ENCODE results near the gene HMGCR.

Gene HMGCR

DNA sequence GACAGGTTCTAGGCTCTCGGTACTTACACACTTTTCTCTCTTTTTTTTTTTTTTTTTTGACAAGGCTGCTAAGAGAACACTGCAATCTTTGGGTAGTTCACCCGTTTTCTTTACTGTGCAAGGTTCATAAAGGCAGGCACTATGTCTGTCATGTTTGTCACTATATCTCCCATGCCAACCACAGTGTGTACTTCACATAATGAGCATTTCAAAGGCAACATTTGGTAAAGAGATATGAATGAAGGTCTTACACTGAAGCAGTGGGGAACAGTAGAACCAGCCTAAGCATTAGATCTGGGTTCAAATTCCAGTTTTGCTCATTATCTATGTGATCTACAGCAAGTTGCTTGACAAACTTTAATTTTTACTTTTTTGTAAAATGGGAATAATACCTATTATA lies 1.5 kb upstream of the HMGCR start:
- Histone ChIP-seq H4K20me1 (ENCODE audit: insufficient read depth, low read length) (no peaks in the 10 kb centered on the region), H3K27me3 (replicated peaks; ENCODE audit: insufficient read depth, low read length) (no peaks in the 10 kb centered on the region), H3K9me2 (replicated peaks; ENCODE audit: insufficient read depth, low read length) (no peaks in the 10 kb centered on the region), H3K4me2 (ENCODE audit: low read depth, low read length) (no peak overlapping the region), H2AFZ (ENCODE audit: low read length) (no peak overlapping the region), H3F3A (ENCODE audit: insufficient read depth, low read length) (no peaks in the 10 kb centered on the region), H3K4me1 (ENCODE audit: low read length) (peaks cover 9% of the 10 kb centered on the region), H3K79me2 (ENCODE audit: low read length) (peaks cover 32% of the 10 kb centered on the region), H3K4me3 (ENCODE audit: low read length) (no peak overlapping the region), H3K27ac (ENCODE audit: low read length) (no peak overlapping the region), H3K36me3 (replicated peaks; ENCODE audit: insufficient read depth, low read length) (no peaks in the 10 kb centered on the region), H3K9me3 (replicated peaks; ENCODE audit: insufficient read depth, low read length) (no peaks in the 10 kb centered on the region), H3K9ac (ENCODE audit: low read length) (no peak overlapping the region)
- TF ChIP-seq, protein P1, sequence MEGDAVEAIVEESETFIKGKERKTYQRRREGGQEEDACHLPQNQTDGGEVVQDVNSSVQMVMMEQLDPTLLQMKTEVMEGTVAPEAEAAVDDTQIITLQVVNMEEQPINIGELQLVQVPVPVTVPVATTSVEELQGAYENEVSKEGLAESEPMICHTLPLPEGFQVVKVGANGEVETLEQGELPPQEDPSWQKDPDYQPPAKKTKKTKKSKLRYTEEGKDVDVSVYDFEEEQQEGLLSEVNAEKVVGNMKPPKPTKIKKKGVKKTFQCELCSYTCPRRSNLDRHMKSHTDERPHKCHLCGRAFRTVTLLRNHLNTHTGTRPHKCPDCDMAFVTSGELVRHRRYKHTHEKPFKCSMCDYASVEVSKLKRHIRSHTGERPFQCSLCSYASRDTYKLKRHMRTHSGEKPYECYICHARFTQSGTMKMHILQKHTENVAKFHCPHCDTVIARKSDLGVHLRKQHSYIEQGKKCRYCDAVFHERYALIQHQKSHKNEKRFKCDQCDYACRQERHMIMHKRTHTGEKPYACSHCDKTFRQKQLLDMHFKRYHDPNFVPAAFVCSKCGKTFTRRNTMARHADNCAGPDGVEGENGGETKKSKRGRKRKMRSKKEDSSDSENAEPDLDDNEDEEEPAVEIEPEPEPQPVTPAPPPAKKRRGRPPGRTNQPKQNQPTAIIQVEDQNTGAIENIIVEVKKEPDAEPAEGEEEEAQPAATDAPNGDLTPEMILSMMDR (IDR thresholded peaks at IDR 0.05; ENCODE audit: low read length): no peak
- TF ChIP-seq EZH2phosphoT487 (IDR thresholded peaks at IDR 0.05; ENCODE audit: low read length) (no peak), EZH2 (optimal IDR thresholded peaks at IDR 0.05; ENCODE audit: low read depth, low read length) (no peak)
- no peak for DNase-seq

DNA sequence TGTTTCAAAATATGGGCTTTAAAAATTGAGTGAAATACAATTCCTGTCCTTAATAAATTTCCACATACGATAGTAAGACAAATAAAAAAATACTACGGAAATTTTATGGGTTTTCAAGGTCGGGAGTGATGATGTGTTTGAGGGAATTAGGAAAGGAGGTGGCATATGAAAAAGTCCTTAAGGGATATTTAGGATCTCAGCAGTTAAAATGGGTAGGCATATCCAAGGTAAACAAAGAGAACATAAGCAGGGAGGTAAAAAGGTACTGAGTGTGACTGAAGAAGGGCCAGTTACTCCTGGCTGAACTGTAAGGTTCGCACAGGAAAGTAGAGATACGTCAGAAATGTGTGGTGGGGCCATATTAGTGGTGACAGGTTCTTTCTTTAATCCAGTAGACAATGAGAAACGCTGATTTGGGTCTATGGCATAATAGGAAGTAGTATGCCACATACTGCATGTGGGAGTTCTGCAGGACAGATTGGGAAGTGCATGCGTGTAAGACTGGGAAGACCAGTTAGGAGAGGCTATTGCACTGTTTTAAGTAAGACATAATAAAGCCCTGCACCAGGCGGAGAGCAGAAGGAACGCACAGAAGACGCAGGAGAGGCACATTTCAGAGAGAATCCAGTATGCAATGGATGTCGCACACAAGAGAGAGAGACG lies 937 bp upstream of the HMGCR start:
- Histone ChIP-seq H3K27ac (ENCODE audit: low read length) (peak overlapping the region; percentile 77), H3K27me3 (replicated peaks; ENCODE audit: insufficient read depth, low read length) (no peaks in the 10 kb centered on the region), H3K79me2 (ENCODE audit: low read length) (peaks cover 38% of the 10 kb centered on the region), H4K20me1 (ENCODE audit: insufficient read depth, low read length) (peaks cover 5% of the 10 kb centered on the region; the same call in 1 of the 2 replicates), H3K9me3 (replicated peaks; ENCODE audit: insufficient read depth, low read length) (no peaks in the 10 kb centered on the region), H3K9me2 (replicated peaks; ENCODE audit: insufficient read depth, low read length) (no peaks in the 10 kb centered on the region), H3K36me3 (replicated peaks; ENCODE audit: insufficient read depth, low read length) (no peaks in the 10 kb centered on the region), H2AFZ (ENCODE audit: low read length) (peak overlapping the region; percentile 74), H3K4me1 (ENCODE audit: low read length) (peaks cover 9% of the 10 kb centered on the region), H3F3A (ENCODE audit: insufficient read depth, low read length) (no peaks in the 10 kb centered on the region), H3K4me3 (ENCODE audit: low read length) (peak overlapping the region; percentile 67), H3K4me2 (ENCODE audit: low read depth, low read length) (peak overlapping the region; percentile 58), H3K9ac (ENCODE audit: low read length) (peak overlapping the region; percentile 69)
- DNase-seq: peak; percentile 42
- TF ChIP-seq EZH2 (optimal IDR thresholded peaks at IDR 0.05; ENCODE audit: low read depth, low read length) (no peak), EZH2phosphoT487 (IDR thresholded peaks at IDR 0.05; ENCODE audit: low read length) (no peak)
- TF ChIP-seq, protein P1 (IDR thresholded peaks at IDR 0.05; ENCODE audit: low read length): no peak

DNA sequence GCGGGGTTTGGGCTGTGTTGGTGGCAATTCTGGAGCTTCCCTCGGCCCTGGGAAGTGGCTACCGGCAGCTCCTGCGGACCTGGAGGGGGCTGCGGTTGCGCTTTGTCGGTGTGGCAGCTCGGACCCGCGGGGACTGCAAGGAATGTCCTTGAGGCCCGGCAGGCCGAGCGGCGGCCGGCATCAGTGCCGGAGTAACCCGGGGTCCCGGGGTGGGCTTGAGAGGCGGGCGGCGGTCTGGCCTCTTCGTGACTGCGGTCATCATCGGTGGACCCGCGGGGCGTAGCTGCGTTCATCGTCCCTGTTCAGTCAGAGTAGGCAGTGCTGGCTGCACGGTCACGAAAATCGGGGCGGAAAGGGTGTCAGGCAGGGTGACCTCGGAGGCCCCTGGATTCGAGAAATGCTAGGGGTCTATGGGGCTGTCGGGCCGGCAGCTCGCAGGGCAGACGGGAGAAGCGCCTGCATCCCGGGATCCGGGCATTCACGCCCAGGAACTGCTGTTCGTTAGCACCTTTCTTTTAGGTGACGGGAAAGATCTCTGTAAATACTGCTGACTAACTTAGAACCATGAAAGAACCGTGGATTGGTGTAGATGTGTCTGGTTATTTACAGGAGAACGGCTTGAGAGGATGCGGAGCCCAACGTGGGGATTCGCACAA lies 474 bp downstream of the HMGCR start:
- TF ChIP-seq, protein P1 (IDR thresholded peaks at IDR 0.05; ENCODE audit: low read length): no peak
- TF ChIP-seq EZH2phosphoT487 (IDR thresholded peaks at IDR 0.05; ENCODE audit: low read length) (no peak), EZH2 (optimal IDR thresholded peaks at IDR 0.05; ENCODE audit: low read depth, low read length) (no peak)
- peak overlapping the region; percentile 68 for H3K27ac ChIP-seq (ENCODE audit: low read length)
- no peak for DNase-seq

More for the DNA sequence above, 474 bp downstream of the HMGCR start:
- peaks cover 9% of the 10 kb centered on the region for H3K4me1 ChIP-seq (ENCODE audit: low read length)
- H2AFZ ChIP-seq (ENCODE audit: low read length): peak overlapping the region; percentile 74
- no peaks in the 10 kb centered on the region for H3K27me3 ChIP-seq (replicated peaks; ENCODE audit: insufficient read depth, low read length)
- peak overlapping the region; percentile 93 for H3K9ac ChIP-seq (ENCODE audit: low read length)
- peak overlapping the region; percentile 98 for H3K4me3 ChIP-seq (ENCODE audit: low read length)
- H3K36me3 ChIP-seq (replicated peaks; ENCODE audit: insufficient read depth, low read length): 0 out of 2 replicates have a peak, but pooled peaks cover 5% of the 10 kb centered on the region
- no peaks in the 10 kb centered on the region for H3K9me3 ChIP-seq (replicated peaks; ENCODE audit: insufficient read depth, low read length)
- no peaks in the 10 kb centered on the region for H3K9me2 ChIP-seq (replicated peaks; ENCODE audit: insufficient read depth, low read length)
- H3F3A ChIP-seq (ENCODE audit: insufficient read depth, low read length): no peaks in the 10 kb centered on the region
- H3K79me2 ChIP-seq (ENCODE audit: low read length): peaks cover 52% of the 10 kb centered on the region
- peak overlapping the region; percentile 88 for H3K4me2 ChIP-seq (ENCODE audit: low read depth, low read length)
- peaks cover 5% of the 10 kb centered on the region; the same call in 1 of the 2 replicates for H4K20me1 ChIP-seq (ENCODE audit: insufficient read depth, low read length)
